Mesenchymal stem cell (in vitro differentiated cells and primary cell): ENCODE data around the gene ERBB4.

ENCODE experiments used
- DNase-seq: peaks from one replicate; pipeline ENCODE4 v3.0.0-alpha.2; 2013
- H2AFZ ChIP-seq: one replicate; pipeline ENCODE4 v1.6.1; 2013; ENCODE audit warnings: low read depth, mild to moderate bottlenecking, control low read depth, inconsistent platforms, low read length, moderate library complexity
- H2AK5ac ChIP-seq: 2 replicates; pipeline ENCODE4 v1.6.1; 2013; ENCODE audit warnings: low read length, moderate library complexity, mild to moderate bottlenecking, inconsistent platforms; ENCODE audit not compliant: severe bottlenecking
- H2BK120ac ChIP-seq: one replicate; pipeline ENCODE4 v1.6.1; 2013; ENCODE audit warnings: low read depth, mild to moderate bottlenecking, inconsistent platforms, low read length, moderate library complexity
- H2BK12ac ChIP-seq, 2 experiments: one replicate each; pipeline ENCODE4 v1.6.1; 2013; ENCODE audit warnings: inconsistent platforms in 2 of 2, low read length in 2 of 2, mild to moderate bottlenecking in 2 of 2, moderate library complexity in 2 of 2, control low read depth in 1 of 2
- H2BK15ac ChIP-seq: one replicate; pipeline ENCODE4 v1.6.1; 2013; ENCODE audit warnings: mild to moderate bottlenecking, low read depth, inconsistent platforms; ENCODE audit not compliant: poor library complexity, severe bottlenecking
- H2BK5ac ChIP-seq: 2 replicates; pipeline ENCODE4 v1.6.1; 2013; ENCODE audit warnings: low read depth, mild to moderate bottlenecking, low read length, control low read depth, inconsistent platforms; ENCODE audit not compliant: poor library complexity, severe bottlenecking
- H3K14ac ChIP-seq, 2 experiments: one replicate each; pipeline ENCODE4 v1.6.1; 2013; ENCODE audit warnings: inconsistent platforms in 2 of 2, low read length in 2 of 2, control low read depth in 1 of 2, mild to moderate bottlenecking in 1 of 2, moderate library complexity in 1 of 2
- H3K18ac ChIP-seq, 2 experiments: one replicate each; pipeline ENCODE4 v1.6.1; 2013; ENCODE audit warnings: inconsistent platforms in 2 of 2, low read length in 2 of 2, control low read depth in 1 of 2, low read depth in 1 of 2, mild to moderate bottlenecking in 1 of 2
- H3K23ac ChIP-seq, 2 experiments: one replicate each; pipeline ENCODE4 v1.6.1; 2013; ENCODE audit warnings: inconsistent platforms in 2 of 2, low read length in 2 of 2, mild to moderate bottlenecking in 2 of 2, moderate library complexity in 2 of 2, control low read depth in 1 of 2
- H3K27ac ChIP-seq: 2 replicates; pipeline ENCODE4 v1.5.1; 2013; ENCODE audit warnings: mild to moderate bottlenecking, moderate library complexity, low read length, control low read depth, inconsistent platforms; ENCODE audit not compliant: poor library complexity, severe bottlenecking
- H3K27me3 ChIP-seq, 2 experiments: 2 replicates each; pipeline versions ENCODE4 v1.6.1 to v1.7.0; 2013; ENCODE audit warnings: low read length in 2 of 2, mild to moderate bottlenecking in 2 of 2, moderate library complexity in 2 of 2, control low read depth in 1 of 2, inconsistent platforms in 1 of 2; ENCODE audit not compliant: control insufficient read depth in 1 of 2, insufficient read depth in 1 of 2
- H3K36me3 ChIP-seq, 2 experiments: 2 replicates each; pipeline versions ENCODE4 v1.6.1 to v1.7.0; 2013; ENCODE audit warnings: low read length in 2 of 2, control low read depth in 1 of 2, inconsistent platforms in 1 of 2, low read depth in 1 of 2, mild to moderate bottlenecking in 1 of 2; ENCODE audit not compliant: insufficient read depth in 2 of 2, control insufficient read depth in 1 of 2
- H3K4ac ChIP-seq, 2 experiments: one replicate each; pipeline ENCODE4 v1.6.1; 2013; ENCODE audit warnings: inconsistent platforms in 2 of 2, low read length in 2 of 2, mild to moderate bottlenecking in 2 of 2, moderate library complexity in 2 of 2, control low read depth in 1 of 2, low read depth in 1 of 2
- H3K4me1 ChIP-seq: 2 replicates; pipeline ENCODE4 v1.6.1; 2013; ENCODE audit warnings: low read depth, low read length, control low read depth; ENCODE audit not compliant: control insufficient read depth, insufficient read depth
- H3K4me2 ChIP-seq: 2 replicates; pipeline ENCODE4 v1.6.1; 2013; ENCODE audit warnings: low read length, mild to moderate bottlenecking, inconsistent platforms; ENCODE audit not compliant: poor library complexity, severe bottlenecking
- H3K4me3 ChIP-seq, 2 experiments: 2 replicates each; pipeline versions ENCODE4 v1.5.1 to v1.7.0; 2013; ENCODE audit warnings: low read length in 2 of 2, mild to moderate bottlenecking in 2 of 2, control low read depth in 1 of 2, low read depth in 1 of 2; ENCODE audit not compliant: insufficient read depth in 1 of 2
- H3K79me1 ChIP-seq: replicated peaks from 2 replicates; pipeline ENCODE4 v1.6.1; 2013; ENCODE audit warnings: mild to moderate bottlenecking, control low read depth, low read length, inconsistent platforms; ENCODE audit not compliant: poor library complexity, severe bottlenecking
- H3K9ac ChIP-seq: 2 replicates; pipeline ENCODE4 v1.7.0; 2013; ENCODE audit warnings: mild to moderate bottlenecking, low read length, moderate library complexity
- H3K9me3 ChIP-seq: 2 replicates; pipeline ENCODE4 v1.7.0; 2013; ENCODE audit warnings: mild to moderate bottlenecking, low read length; ENCODE audit not compliant: control insufficient read depth
- H4K8ac ChIP-seq: one replicate; pipeline ENCODE4 v1.6.1; 2013; ENCODE audit warnings: inconsistent platforms, mild to moderate bottlenecking, low read length, moderate library complexity
- H4K91ac ChIP-seq: one replicate; pipeline ENCODE4 v1.6.1; 2013; ENCODE audit warnings: mild to moderate bottlenecking, low read length, inconsistent platforms
- WGBS: methylation state at CpG from one replicate; pipeline ENCODE4 v1.1.7; 2013; ENCODE audit warnings: mixed read lengths; 5-methylcytosine and 5-hydroxymethylcytosine counted together

Gene ERBB4

GRCh38 chr2:212392043-212392442 lies 146.6 kb downstream of the ERBB4 start:
- H3K9ac ChIP-seq = no peak overlapping the region
- H3K4me1 ChIP-seq = no peaks in the 10 kb centered on the region
- H4K8ac ChIP-seq = no peak overlapping the region
- no peak overlapping the region for H3K18ac ChIP-seq
- H3K27ac ChIP-seq = no peak overlapping the region
- H3K79me1 ChIP-seq = no peaks in the 10 kb centered on the region
- H3K4me3 ChIP-seq = peak overlapping the region in 1 of 2 experiments; percentile 13
- H3K36me3 ChIP-seq = no peaks in the 10 kb centered on the region
- no peak overlapping the region for H2BK5ac ChIP-seq
- DNase-seq = no peak
- no CpG with 5 or more reads among the region's 2 CpGs for WGBS
- no peak overlapping the region for H3K4ac ChIP-seq
- H2BK12ac ChIP-seq = no peak overlapping the region
- H3K14ac ChIP-seq = no peak overlapping the region
- H2BK120ac ChIP-seq = no peak overlapping the region
- no peak overlapping the region for H2AFZ ChIP-seq
- H3K27me3 ChIP-seq = no peaks in the 10 kb centered on the region
- no peak overlapping the region for H2AK5ac ChIP-seq
- no peak overlapping the region for H3K4me2 ChIP-seq
- H4K91ac ChIP-seq = no peak overlapping the region
- H3K9me3 ChIP-seq = no peaks in the 10 kb centered on the region
- H3K23ac ChIP-seq = no peak overlapping the region
- H2BK15ac ChIP-seq = no peak overlapping the region

DNA sequence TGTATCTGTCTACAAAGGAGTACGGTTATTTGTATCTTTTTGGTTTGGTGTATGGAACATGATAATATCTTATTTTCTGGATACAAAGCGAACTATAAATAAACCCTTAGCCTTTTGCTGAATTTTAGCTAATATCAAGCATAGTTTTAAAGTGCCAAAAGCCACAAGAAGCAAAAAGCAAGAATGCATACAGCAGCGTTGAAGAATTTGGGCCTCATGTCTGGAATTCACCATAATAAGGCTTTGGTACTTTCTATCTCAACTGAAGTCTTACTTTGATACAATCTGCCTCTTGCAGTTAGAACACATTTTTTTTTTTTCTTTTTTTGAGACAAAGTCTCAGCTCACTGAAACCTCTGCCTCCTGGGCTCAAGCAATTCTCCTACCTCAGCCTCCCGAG lies 151.5 kb downstream of the ERBB4 start:
- Histone ChIP-seq H3K79me1 (no peaks in the 10 kb centered on the region), H2BK120ac (no peak overlapping the region), H3K36me3 (no peaks in the 10 kb centered on the region), H3K9ac (no peak overlapping the region), H3K4me3 (no peak overlapping the region), H4K91ac (no peak overlapping the region), H4K8ac (no peak overlapping the region), H2BK15ac (no peak overlapping the region), H3K4me1 (no peaks in the 10 kb centered on the region), H3K27ac (no peak overlapping the region), H3K14ac (no peak overlapping the region), H3K18ac (no peak overlapping the region), H3K9me3 (no peaks in the 10 kb centered on the region), H2BK12ac (no peak overlapping the region), H3K27me3 (no peaks in the 10 kb centered on the region), H2BK5ac (no peak overlapping the region), H3K23ac (no peak overlapping the region), H3K4me2 (no peak overlapping the region), H2AK5ac (no peak overlapping the region), H3K4ac (no peak overlapping the region), H2AFZ (no peak overlapping the region)
- 81% methylated on average over 2 of the region's 4 CpGs for WGBS
- DNase-seq = no peak

DNA sequence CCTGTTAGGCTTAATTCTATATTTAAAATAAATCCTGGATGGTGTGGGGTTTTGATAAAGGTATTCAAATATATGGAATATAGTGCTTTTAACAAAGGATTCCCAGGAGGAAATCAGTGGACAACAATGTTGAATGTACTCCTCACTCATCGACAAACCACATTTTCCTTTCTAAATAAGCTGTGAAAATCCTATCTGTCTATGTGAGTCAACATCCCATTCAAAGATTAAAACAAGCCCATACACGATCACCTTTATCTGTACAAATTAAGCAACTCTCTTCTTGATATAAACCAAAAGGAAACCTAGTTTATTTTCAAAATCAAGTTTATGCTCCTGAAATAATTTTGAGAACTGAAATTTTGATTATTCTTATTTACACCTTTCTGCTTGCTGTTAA lies 153.4 kb downstream of the ERBB4 start:
- no peak overlapping the region for H3K9ac ChIP-seq
- H2AFZ ChIP-seq = no peak overlapping the region
- no peaks in the 10 kb centered on the region for H3K27me3 ChIP-seq
- no peak overlapping the region for H2BK5ac ChIP-seq
- H2BK12ac ChIP-seq = no peak overlapping the region
- H3K4me3 ChIP-seq = no peak overlapping the region
- H3K4me1 ChIP-seq = no peaks in the 10 kb centered on the region
- H3K79me1 ChIP-seq = no peaks in the 10 kb centered on the region
- no peak overlapping the region for H4K8ac ChIP-seq
- H3K4me2 ChIP-seq = no peak overlapping the region
- H3K4ac ChIP-seq = no peak overlapping the region
- H3K36me3 ChIP-seq = no peaks in the 10 kb centered on the region
- no peak overlapping the region for H2BK15ac ChIP-seq
- H4K91ac ChIP-seq = no peak overlapping the region
- H3K9me3 ChIP-seq = no peaks in the 10 kb centered on the region
- H2BK120ac ChIP-seq = no peak overlapping the region
- no peak overlapping the region for H3K23ac ChIP-seq
- no peak for DNase-seq
- H3K14ac ChIP-seq = no peak overlapping the region
- WGBS = 96% methylated on average over 1 of the region's 2 CpGs
- H3K18ac ChIP-seq = no peak overlapping the region
- no peak overlapping the region for H3K27ac ChIP-seq
- no peak overlapping the region for H2AK5ac ChIP-seq

DNA sequence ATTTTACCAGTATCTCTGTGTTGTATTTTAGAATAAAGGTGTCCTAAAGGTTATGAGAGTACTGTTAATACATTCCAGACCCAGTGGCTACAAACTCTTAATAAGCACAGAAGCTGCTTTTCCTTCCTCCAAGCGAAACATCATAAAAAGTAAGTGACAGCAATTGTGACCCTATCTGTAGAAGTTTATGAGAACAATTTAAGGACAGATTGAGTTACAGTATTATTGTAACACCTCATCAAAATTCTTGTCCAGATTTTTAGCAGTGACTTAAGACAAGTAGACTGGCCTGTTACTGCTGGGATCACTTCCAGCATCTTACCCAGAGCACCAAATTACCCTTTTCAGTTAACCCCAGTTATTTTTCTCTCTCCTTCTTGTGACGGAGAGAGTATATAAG lies 154.6 kb downstream of the ERBB4 start:
- Histone ChIP-seq H3K14ac (no peak overlapping the region), H2AFZ (no peak overlapping the region), H2AK5ac (no peak overlapping the region), H2BK12ac (no peak overlapping the region), H3K79me1 (no peaks in the 10 kb centered on the region), H3K4me2 (no peak overlapping the region), H3K9ac (no peak overlapping the region), H2BK120ac (no peak overlapping the region), H3K27ac (no peak overlapping the region), H4K91ac (no peak overlapping the region), H3K18ac (no peak overlapping the region), H3K36me3 (no peaks in the 10 kb centered on the region), H3K4me3 (no peak overlapping the region), H3K4ac (no peak overlapping the region), H3K4me1 (no peaks in the 10 kb centered on the region), H3K9me3 (no peaks in the 10 kb centered on the region), H2BK5ac (no peak overlapping the region), H4K8ac (no peak overlapping the region), H3K27me3 (no peaks in the 10 kb centered on the region), H3K23ac (no peak overlapping the region), H2BK15ac (no peak overlapping the region)
- WGBS = no CpG with 5 or more reads among the region's 2 CpGs
- DNase-seq = no peak
